Loucy (cell line): Measurements from ENCODE around the gene FBXL13.

Source experiments
- EZH2phosphoT487 ChIP-seq: fragments of 200-600 bp; IDR thresholded peaks from 2 replicates; pipeline ENCODE4 v1.6.1; 2018; ENCODE audit warnings: antibody characterized with exemption, mild to moderate bottlenecking, moderate library complexity, borderline replicate concordance
- TF ChIP-seq, protein P1 (sequence below): fragments of 200-600 bp; sonication (generic); conservative IDR thresholded peaks from 2 replicates; pipeline ENCODE4 v1.5.1; 2014; ENCODE audit warnings: mild to moderate bottlenecking, antibody characterized with exemption, low read length

DNA sequence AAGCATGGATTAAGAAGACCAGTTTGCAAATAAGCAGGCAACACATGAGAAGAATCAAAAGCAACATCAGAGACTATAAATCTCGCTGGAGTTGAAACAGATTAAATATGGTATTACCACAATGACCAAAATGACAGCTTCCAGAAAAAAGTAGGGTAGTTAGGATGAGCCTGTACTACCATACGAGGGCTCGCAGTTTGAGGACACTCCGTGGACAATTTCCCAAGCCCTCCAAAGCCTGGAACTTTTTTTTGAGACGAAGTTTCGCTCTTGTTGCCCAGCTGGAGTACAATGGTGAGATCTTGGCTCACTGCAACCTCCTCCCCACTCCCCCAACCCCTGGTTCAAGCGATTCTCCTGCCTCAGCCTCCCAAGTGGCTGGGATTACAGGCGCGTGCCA lies 160.8 kb downstream of the FBXL13 start:
- TF ChIP-seq, protein P1, sequence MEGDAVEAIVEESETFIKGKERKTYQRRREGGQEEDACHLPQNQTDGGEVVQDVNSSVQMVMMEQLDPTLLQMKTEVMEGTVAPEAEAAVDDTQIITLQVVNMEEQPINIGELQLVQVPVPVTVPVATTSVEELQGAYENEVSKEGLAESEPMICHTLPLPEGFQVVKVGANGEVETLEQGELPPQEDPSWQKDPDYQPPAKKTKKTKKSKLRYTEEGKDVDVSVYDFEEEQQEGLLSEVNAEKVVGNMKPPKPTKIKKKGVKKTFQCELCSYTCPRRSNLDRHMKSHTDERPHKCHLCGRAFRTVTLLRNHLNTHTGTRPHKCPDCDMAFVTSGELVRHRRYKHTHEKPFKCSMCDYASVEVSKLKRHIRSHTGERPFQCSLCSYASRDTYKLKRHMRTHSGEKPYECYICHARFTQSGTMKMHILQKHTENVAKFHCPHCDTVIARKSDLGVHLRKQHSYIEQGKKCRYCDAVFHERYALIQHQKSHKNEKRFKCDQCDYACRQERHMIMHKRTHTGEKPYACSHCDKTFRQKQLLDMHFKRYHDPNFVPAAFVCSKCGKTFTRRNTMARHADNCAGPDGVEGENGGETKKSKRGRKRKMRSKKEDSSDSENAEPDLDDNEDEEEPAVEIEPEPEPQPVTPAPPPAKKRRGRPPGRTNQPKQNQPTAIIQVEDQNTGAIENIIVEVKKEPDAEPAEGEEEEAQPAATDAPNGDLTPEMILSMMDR: no peak
- TF ChIP-seq EZH2phosphoT487: no peak
